Measurements from ENCODE around the gene EEF1A2. TPM values are rescaled to one million over a fixed set of nuclear protein-coding genes. Genes with fewer than 3 reads are reported as not detected.

EEF1A2 gene
- total RNA-seq, 1 donor from 2014 or later = 0.54 TPM

GRCh38 chr20:63452821-63453523 is 45.9 kb downstream of the EEF1A2 start:
- Histone ChIP-seq H3F3A (ENCODE audit: low read depth) (no peaks in the 10 kb centered on the region), H3K4me3 (no peak overlapping the region), H3K9me3 (ENCODE audit: low read depth) (no peaks in the 10 kb centered on the region), H3K4me1 (peaks cover 26% of the 10 kb centered on the region), H3K27me3 (no peaks in the 10 kb centered on the region), H4K20me1 (ENCODE audit: low read depth) (peaks cover 93% of the 10 kb centered on the region), H3K36me3 (no peaks in the 10 kb centered on the region), H3K79me2 (ENCODE audit: low read depth) (peaks cover 61% of the 10 kb centered on the region), H2AFZ (replicated peaks) (no peak overlapping the region), H3K27ac (no peak overlapping the region), H3K9ac (no peak overlapping the region), H3K4me2 (no peak overlapping the region)
- Mint-ChIP-seq H3K9me3 (no peaks in the 10 kb centered on the region), H3K4me3 (peak overlapping the region; percentile 78), H3K4me1 (peaks cover 52% of the 10 kb centered on the region), H3K27ac (peak overlapping the region; percentile 63), H3K27me3 (ENCODE audit: insufficient read depth, low read depth) (peaks cover under 1% of the 10 kb centered on the region), H3K36me3 (peaks cover 1% of the 10 kb centered on the region)
- DNase-seq (ENCODE audit: low spot score) = no peak
- TF ChIP-seq EZH2 (IDR thresholded peaks at IDR 0.05) = no peak
- no peak for TF ChIP-seq CTCF (IDR thresholded peaks at IDR 0.05)
- TF ChIP-seq EZH2phosphoT487 (IDR thresholded peaks at IDR 0.05) = no peak

- Histone ChIP-seq H3K79me2 (ENCODE audit: low read depth) (peaks cover 67% of the 10 kb centered on the region), H3K4me2 (no peak overlapping the region), H3K4me3 (no peak overlapping the region), H3K9me3 (ENCODE audit: low read depth) (no peaks in the 10 kb centered on the region), H4K20me1 (ENCODE audit: low read depth) (peaks cover 93% of the 10 kb centered on the region), H3K27me3 (no peaks in the 10 kb centered on the region), H3K27ac (no peak overlapping the region), H3K36me3 (no peaks in the 10 kb centered on the region), H3F3A (ENCODE audit: low read depth) (no peaks in the 10 kb centered on the region), H2AFZ (replicated peaks) (no peak overlapping the region), H3K9ac (no peak overlapping the region), H3K4me1 (peaks cover 26% of the 10 kb centered on the region)
- no peak for TF ChIP-seq EZH2phosphoT487 (IDR thresholded peaks at IDR 0.05)
- Mint-ChIP-seq H3K4me1 (peaks cover 59% of the 10 kb centered on the region), H3K27me3 (ENCODE audit: insufficient read depth, low read depth) (peaks cover 3% of the 10 kb centered on the region), H3K9me3 (no peaks in the 10 kb centered on the region), H3K36me3 (peaks cover 1% of the 10 kb centered on the region), H3K27ac (peak overlapping the region; percentile 53), H3K4me3 (no peak overlapping the region)
- no peak for DNase-seq (ENCODE audit: low spot score)
Observed at GRCh38 chr20:63452341-63452740, 46.5 kb downstream of the EEF1A2 start.

GRCh38 chr20:63451821-63452220 is 47.1 kb downstream of the EEF1A2 start:
- Mint-ChIP-seq H3K9me3 (no peaks in the 10 kb centered on the region), H3K36me3 (peaks cover 1% of the 10 kb centered on the region), H3K4me3 (no peak overlapping the region), H3K27me3 (ENCODE audit: insufficient read depth, low read depth) (peaks cover 3% of the 10 kb centered on the region), H3K27ac (peak overlapping the region; percentile 53), H3K4me1 (peaks cover 61% of the 10 kb centered on the region)
- Histone ChIP-seq H3K4me3 (no peak overlapping the region), H3K9ac (no peak overlapping the region), H3F3A (ENCODE audit: low read depth) (no peaks in the 10 kb centered on the region), H3K4me1 (peaks cover 26% of the 10 kb centered on the region), H3K4me2 (no peak overlapping the region), H3K79me2 (ENCODE audit: low read depth) (peaks cover 70% of the 10 kb centered on the region), H4K20me1 (ENCODE audit: low read depth) (peaks cover 93% of the 10 kb centered on the region), H3K27me3 (no peaks in the 10 kb centered on the region), H3K27ac (no peak overlapping the region), H2AFZ (replicated peaks) (no peak overlapping the region), H3K36me3 (no peaks in the 10 kb centered on the region), H3K9me3 (ENCODE audit: low read depth) (no peaks in the 10 kb centered on the region)
- TF ChIP-seq EZH2 (IDR thresholded peaks at IDR 0.05) = no peak
- no peak for TF ChIP-seq CTCF (IDR thresholded peaks at IDR 0.05)
- TF ChIP-seq EZH2phosphoT487 (IDR thresholded peaks at IDR 0.05) = no peak
- no peak for DNase-seq (ENCODE audit: low spot score)
